HepG2 (cell line): Measurements from ENCODE around the gene PPM1H. TPM values are rescaled to one million over a fixed set of nuclear protein-coding genes. Genes with fewer than 3 reads are reported as not detected.

Experiments used
- ATAC-seq: fragments of 200-7000 bp; cut with Tn5 transposase; 3 replicates; pipeline ENCODE4 v1.9.1; 2020; ENCODE audit warnings: mild to moderate bottlenecking, moderate library complexity
- BruUV-seq: library from RNA; stranded (reverse); fragments of 400-500 nt; replicated peaks from 2 replicates; lab custom pipeline; 2021; lab: Mats Ljungman, UMichigan
- CTCF ChIA-PET: fragments of 300-600 bp; formaldehyde crosslinking; extraction: SDS; loops from one replicate; lab custom pipeline; 2021; ENCODE audit warnings: low total read pairs, inconsistent platforms, low intra/inter-chr PET ratio; lab: Yijun Ruan, JAX
- POLR2A ChIA-PET: fragments of 350-600 bp; sonication (Branson Sonifier 250); formaldehyde crosslinking; loops from one replicate; lab custom pipeline; 2020; ENCODE audit warnings: antibody characterized with exemption, inconsistent platforms; lab: Yijun Ruan, JAX
- DNase-seq: peaks from one replicate; pipeline ENCODE4 v3.0.0-alpha.2; 2015; ENCODE audit warnings: low spot score
- FAIRE-seq: peaks from 3 replicates; lab custom pipeline; 2011; peaks lifted over from hg19 to GRCh38; lab: Jason Lieb, UNC
- H2AFZ ChIP-seq: one replicate; pipeline ENCODE4 v1.6.1; 2011; ENCODE audit warnings: low read length, inconsistent platforms
- H3K27ac ChIP-seq: fragments of 300-600 bp; 3 replicates; pipeline ENCODE4 v1.8.0; 2011; ENCODE audit warnings: mixed run types, mild to moderate bottlenecking, mixed read lengths, low read length, inconsistent platforms; ENCODE audit not compliant: insufficient read depth; ENCODE audit errors: extremely low read length
- H3K27me3 ChIP-seq, 2 experiments: fragments of 200-600 bp in 1 of 2; 2 replicates in 1 of 2; 3 replicates in 1 of 2; pipeline versions ENCODE4 v1.6.0 to v1.8.0; 2011; ENCODE audit warnings: low read length in 2 of 2, mild to moderate bottlenecking in 2 of 2, moderate library complexity in 2 of 2, inconsistent platforms in 1 of 2; ENCODE audit not compliant: insufficient read depth in 2 of 2, control insufficient read depth in 1 of 2
- H3K36me3 ChIP-seq, 2 experiments: fragments of 200-600 bp in 1 of 2; replicated peaks in 1 of 2; 2 replicates in 1 of 2; 3 replicates in 1 of 2; pipeline versions ENCODE4 v1.5.1 to v1.8.0; 2011; ENCODE audit warnings: low read length in 2 of 2, inconsistent platforms in 1 of 2; ENCODE audit not compliant: insufficient read depth in 2 of 2, control insufficient read depth in 1 of 2
- H3K4me1 ChIP-seq: 2 replicates; pipeline ENCODE4 v1.5.1; 2012; ENCODE audit warnings: low read length, inconsistent platforms; ENCODE audit not compliant: insufficient read depth
- H3K4me2 ChIP-seq: 2 replicates; pipeline ENCODE4 v1.6.0; 2011; ENCODE audit warnings: low read depth, low read length, inconsistent platforms
- H3K4me3 ChIP-seq, 3 experiments: fragments of 200-600 bp in 1 of 3; sonication (generic), shearing (Covaris generic) in 1 of 3; replicated peaks in 1 of 3; 2 replicates each; pipeline ENCODE4 v1.5.1; 2011 to 2016; ENCODE audit warnings: low read length in 3 of 3, inconsistent platforms in 2 of 3, low read depth in 2 of 3, mild to moderate bottlenecking in 2 of 3, control low read depth in 1 of 3, mixed read lengths in 1 of 3; ENCODE audit not compliant: insufficient read depth in 1 of 3
- H3K79me2 ChIP-seq: one replicate; pipeline ENCODE4 v1.6.1; 2011; ENCODE audit warnings: low read length, inconsistent platforms; ENCODE audit not compliant: insufficient read depth
- H3K9ac ChIP-seq: 2 replicates; pipeline ENCODE4 v1.6.0; 2011; ENCODE audit warnings: mild to moderate bottlenecking, low read depth, low read length, inconsistent platforms; ENCODE audit not compliant: insufficient read depth
- H3K9me3 ChIP-seq: 2 replicates; pipeline ENCODE4 v1.5.1; 2012; ENCODE audit warnings: mild to moderate bottlenecking, low read length
- H4K20me1 ChIP-seq: 2 replicates; pipeline ENCODE4 v1.6.0; 2011; ENCODE audit warnings: inconsistent platforms, mild to moderate bottlenecking, low read length, moderate library complexity; ENCODE audit not compliant: insufficient read depth
- ATF7 ChIP-seq, 2 experiments: fragments of 450-650 bp in 1 of 2; sonication (generic) in 1 of 2; formaldehyde crosslinking in 1 of 2; IDR thresholded peaks; 2 replicates each; pipeline versions ENCODE4 v1.4.0 to v1.6.1; 2016 to 2020; ENCODE audit warnings: antibody characterized with exemption in 1 of 2, mild to moderate bottlenecking in 1 of 2, missing genetic modification reagents in 1 of 2
- FOXP1 ChIP-seq, 2 experiments: fragments of 450-650 bp in 1 of 2; IDR thresholded peaks; 2 replicates each; pipeline ENCODE4 v1.6.1; 2017 to 2018; ENCODE audit warnings: antibody characterized with exemption in 1 of 2
- MTA3 ChIP-seq: sonication (generic); formaldehyde crosslinking; IDR thresholded peaks from 2 replicates; pipeline ENCODE4 v1.4.0; 2020; ENCODE audit warnings: missing genetic modification reagents
- RAD51 ChIP-seq: fragments of 450-650 bp; IDR thresholded peaks from 2 replicates; pipeline ENCODE4 v1.6.1; 2016; ENCODE audit warnings: borderline replicate concordance
- ZFX ChIP-seq: sonication (generic); formaldehyde crosslinking; IDR thresholded peaks from 2 replicates; pipeline ENCODE4 v1.4.0; 2020; ENCODE audit warnings: mild to moderate bottlenecking, low read depth, missing genetic modification reagents, moderate library complexity
- ZNF570 ChIP-seq: sonication (generic); formaldehyde crosslinking; IDR thresholded peaks from 2 replicates; pipeline ENCODE4 v1.4.0; 2020; ENCODE audit warnings: mild to moderate bottlenecking, missing genetic modification reagents, borderline replicate concordance
- WGBS: methylation state at CpG from one replicate; pipeline ENCODE4 v1.1.6; 2017; ENCODE audit warnings: low lambda C conversion rate; 5-methylcytosine and 5-hydroxymethylcytosine counted together
- in situ Hi-C: cut with HindIII; loops from 2 replicates; pipeline ENCODE4 v1.10.0; 2017; ENCODE audit warnings: low pct_unique_long_range_greater_than_20kb; ENCODE audit not compliant: extremely low pct_ligation_motif_present
- intact Hi-C: fragments of 100-400 bp; cut with micrococcal nuclease; formaldehyde crosslinking; loops from one replicate; pipeline ENCODE4 v1.10.0; 2022; ENCODE audit not compliant: unreplicated experiment
- polyA plus RNA-seq, 8 experiments: library from polyadenylated mRNA; depleted of rRNA in 3 of 8; stranded (reverse) in 7 of 8; unstranded in 1 of 8; fragments of >200 nt; fragmentation: Illumina TruSeq in 4 of 8; extraction: Trizol in 4 of 8; gene quantifications; 2 replicates each; pipeline versions ENCODE4 v1.2.1 to v1.2.3, GENCODE V29; 2011 to 2016; ENCODE audit warnings: low read depth in 4 of 8, missing spikeins in 1 of 8, mixed read lengths in 1 of 8; ENCODE audit not compliant: insufficient read depth in 1 of 8
- total RNA-seq, 5 experiments: library from RNA; depleted of rRNA; stranded (reverse); fragments of >200 nt; fragmentation: Illumina TruSeq; extraction: Trizol; gene quantifications; 2 replicates each; pipeline ENCODE4 v1.2.3, GENCODE V29; 2016; ENCODE audit warnings: low read depth in 1 of 5
- TF ChIP-seq, protein P1 (sequence below): sonication (generic); formaldehyde crosslinking; conservative IDR thresholded peaks from 2 replicates; pipeline ENCODE4 v1.5.0; 2020; ENCODE audit warnings: missing genetic modification reagents

PPM1H gene
- total and polyA plus RNA-seq, 2 of the 13 experiments (the other 11 are each of a cell fraction or from before 2014, with no cell fraction given): 29.1 to 38.1 TPM

DNA sequence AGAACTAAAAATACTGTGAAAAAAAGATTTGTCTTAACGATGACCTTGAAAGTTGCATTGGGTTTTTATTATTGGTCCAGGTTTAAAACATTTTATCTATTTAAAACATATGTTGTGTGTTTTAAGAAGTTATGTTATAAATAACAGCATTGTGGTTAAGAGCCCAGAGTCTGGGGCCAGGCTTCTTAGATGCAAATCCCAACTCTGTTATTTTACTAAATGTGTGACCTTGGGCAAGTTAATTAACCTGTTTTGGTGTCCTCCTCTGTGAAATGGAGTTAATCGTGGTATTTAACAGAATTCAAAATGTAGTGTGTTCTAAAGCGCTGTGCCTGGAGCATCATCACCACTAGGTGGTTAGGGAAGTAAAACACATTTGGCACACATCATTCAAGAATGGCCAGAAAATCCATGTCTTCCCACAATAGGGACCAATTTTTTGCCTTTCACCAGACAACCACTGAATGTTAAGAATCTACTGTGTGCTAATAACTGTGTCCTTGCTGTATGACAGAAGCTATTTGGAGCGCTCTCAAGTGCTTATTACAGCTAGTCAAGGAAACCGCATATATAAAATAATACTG, 335.0 kb downstream of the PPM1H start (continued):
- TF ChIP-seq, protein P1, sequence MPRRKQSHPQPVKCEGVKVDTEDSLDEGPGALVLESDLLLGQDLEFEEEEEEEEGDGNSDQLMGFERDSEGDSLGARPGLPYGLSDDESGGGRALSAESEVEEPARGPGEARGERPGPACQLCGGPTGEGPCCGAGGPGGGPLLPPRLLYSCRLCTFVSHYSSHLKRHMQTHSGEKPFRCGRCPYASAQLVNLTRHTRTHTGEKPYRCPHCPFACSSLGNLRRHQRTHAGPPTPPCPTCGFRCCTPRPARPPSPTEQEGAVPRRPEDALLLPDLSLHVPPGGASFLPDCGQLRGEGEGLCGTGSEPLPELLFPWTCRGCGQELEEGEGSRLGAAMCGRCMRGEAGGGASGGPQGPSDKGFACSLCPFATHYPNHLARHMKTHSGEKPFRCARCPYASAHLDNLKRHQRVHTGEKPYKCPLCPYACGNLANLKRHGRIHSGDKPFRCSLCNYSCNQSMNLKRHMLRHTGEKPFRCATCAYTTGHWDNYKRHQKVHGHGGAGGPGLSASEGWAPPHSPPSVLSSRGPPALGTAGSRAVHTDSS (CRISPR knock-in tag): no peak
- TF ChIP-seq RAD51: no peak
- no peak for TF ChIP-seq ATF7 (IDR thresholded peaks at IDR 0.05)
- no peak for TF ChIP-seq ATF7 (CRISPR knock-in tag; IDR thresholded peaks at IDR 0.05)
- TF ChIP-seq MTA3 (CRISPR knock-in tag): no peak

DNA sequence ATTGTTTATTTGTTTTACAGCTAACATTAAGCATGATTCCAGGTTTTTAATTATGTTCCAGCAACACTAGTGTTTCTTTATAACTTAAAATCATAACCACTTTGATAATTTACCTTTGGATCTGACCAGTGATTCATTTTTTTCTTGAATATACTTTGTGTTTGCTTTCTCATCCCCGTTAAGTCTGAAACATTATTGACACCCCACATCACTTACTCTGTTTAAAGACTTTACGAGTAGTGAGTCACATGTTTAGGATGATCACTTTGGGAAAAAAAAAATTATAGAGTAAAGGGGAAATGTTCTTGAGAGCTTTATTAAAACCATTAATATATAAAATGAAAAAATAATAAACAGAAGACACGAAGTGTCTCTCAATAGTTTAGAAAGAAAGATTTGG, 336.1 kb downstream of the PPM1H start:
- in situ Hi-C loops: loop anchor here (25.0 kb wide), 1 partner anchor 463 kb away; no protein-coding TSS in a partner anchor
- H3K4me2 ChIP-seq: no peak overlapping the region
- H3K4me3 ChIP-seq: no peak overlapping the region
- no peak for FAIRE-seq
- no peak overlapping the region for H3K27ac ChIP-seq
- peaks cover 12% of the 10 kb centered on the region for H3K4me1 ChIP-seq
- H3K9me3 ChIP-seq: no peaks in the 10 kb centered on the region
- no peak for ATAC-seq
- no peaks in the 10 kb centered on the region; a peak in 1 of 5 replicates for H3K27me3 ChIP-seq
- H2AFZ ChIP-seq: no peak overlapping the region
- intact Hi-C loops: no loop called here
- H4K20me1 ChIP-seq: no peaks in the 10 kb centered on the region
- TF ChIP-seq ZFX (CRISPR knock-in tag) (no peak), FOXP1 (IDR thresholded peaks at IDR 0.05) (no peak), FOXP1 (CRISPR knock-in tag; IDR thresholded peaks at IDR 0.05) (no peak), ZNF570 (CRISPR knock-in tag) (no peak)
- no TSS peak for BruUV-seq
- ChIA-PET POLR2A (no interaction called here), CTCF (no interaction called here)
- H3K9ac ChIP-seq: no peak overlapping the region
- H3K36me3 ChIP-seq: no peaks in the 10 kb centered on the region
- WGBS: 96% methylated on average over 3 of the region's 3 CpGs
- peaks cover 2% of the 10 kb centered on the region for H3K79me2 ChIP-seq
- DNase-seq: no peak
